Adrenal gland (tissue), 5 donors: ENCODE results near the gene PPP1R9B.

Experiments
- POLR2A ChIP-seq, 2 donors: fragments of 450-650 bp; IDR thresholded peaks; one replicate each; pipeline ENCODE4 v1.6.1; 2017; ENCODE audit warnings: antibody characterized with exemption in 2 of 2, mild to moderate bottlenecking in 2 of 2, moderate library complexity in 1 of 2
- TF ChIP-seq, protein P1 (sequence below), 6 experiments: fragments of 450-650 bp in 4 of 6; fragments of 200-600 bp in 2 of 6; sonication (generic) in 1 of 6; IDR thresholded peaks; 1 replicate in 5 of 6; 2 replicates in 1 of 6; pipeline versions ENCODE4 v1.5.1 to v1.8.0; 2016 to 2021; ENCODE audit warnings: antibody characterized with exemption in 6 of 6, mild to moderate bottlenecking in 2 of 6, moderate library complexity in 1 of 6
- donor health status: DM: no; HTN: no; CAD: no.

DNA sequence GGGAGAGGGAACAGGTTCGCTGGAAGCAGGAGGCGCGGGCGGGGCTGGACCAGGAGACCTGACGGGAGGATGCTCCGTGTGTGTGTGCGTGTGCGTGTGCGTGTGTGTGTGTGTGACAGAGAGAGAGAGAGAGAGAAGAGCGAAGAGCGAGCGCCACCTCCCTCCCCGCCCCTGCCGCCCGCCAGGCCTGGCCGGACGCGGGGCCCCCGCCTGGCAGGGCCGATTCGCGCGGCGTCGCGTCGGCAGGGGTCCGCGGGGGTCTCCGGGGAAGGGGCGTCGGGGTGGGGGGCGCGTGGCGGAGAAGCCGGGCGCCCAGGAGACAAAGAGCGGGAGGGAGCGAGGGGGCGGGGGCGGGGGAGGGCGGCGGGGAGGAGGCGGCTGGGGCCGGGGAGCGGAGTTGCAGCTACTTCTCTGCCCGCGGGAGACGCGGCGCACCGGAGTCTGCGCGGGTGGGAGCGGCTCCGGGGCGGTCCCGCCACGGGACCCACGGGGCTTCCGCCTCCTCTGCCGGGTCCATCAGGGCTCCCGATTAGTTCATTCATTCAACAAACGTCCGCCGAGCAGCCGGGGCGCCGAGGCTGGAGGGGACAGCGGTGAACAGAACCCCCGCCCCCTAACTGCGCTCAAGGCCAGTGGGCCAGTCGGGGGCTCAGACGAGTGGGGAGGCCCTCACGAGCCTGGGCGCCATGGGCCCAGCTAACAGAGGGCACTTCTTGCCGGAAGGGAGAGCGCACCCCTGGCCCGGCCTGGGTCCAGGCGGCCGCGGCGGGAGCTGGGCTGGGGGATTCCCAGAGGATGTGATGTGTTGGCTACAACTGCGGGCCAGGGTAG lies 20.5 kb downstream of the PPP1R9B start, which contains the start of gene SAMD14:
- TF ChIP-seq, protein P1, sequence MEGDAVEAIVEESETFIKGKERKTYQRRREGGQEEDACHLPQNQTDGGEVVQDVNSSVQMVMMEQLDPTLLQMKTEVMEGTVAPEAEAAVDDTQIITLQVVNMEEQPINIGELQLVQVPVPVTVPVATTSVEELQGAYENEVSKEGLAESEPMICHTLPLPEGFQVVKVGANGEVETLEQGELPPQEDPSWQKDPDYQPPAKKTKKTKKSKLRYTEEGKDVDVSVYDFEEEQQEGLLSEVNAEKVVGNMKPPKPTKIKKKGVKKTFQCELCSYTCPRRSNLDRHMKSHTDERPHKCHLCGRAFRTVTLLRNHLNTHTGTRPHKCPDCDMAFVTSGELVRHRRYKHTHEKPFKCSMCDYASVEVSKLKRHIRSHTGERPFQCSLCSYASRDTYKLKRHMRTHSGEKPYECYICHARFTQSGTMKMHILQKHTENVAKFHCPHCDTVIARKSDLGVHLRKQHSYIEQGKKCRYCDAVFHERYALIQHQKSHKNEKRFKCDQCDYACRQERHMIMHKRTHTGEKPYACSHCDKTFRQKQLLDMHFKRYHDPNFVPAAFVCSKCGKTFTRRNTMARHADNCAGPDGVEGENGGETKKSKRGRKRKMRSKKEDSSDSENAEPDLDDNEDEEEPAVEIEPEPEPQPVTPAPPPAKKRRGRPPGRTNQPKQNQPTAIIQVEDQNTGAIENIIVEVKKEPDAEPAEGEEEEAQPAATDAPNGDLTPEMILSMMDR (IDR thresholded peaks at IDR 0.05) = no peak
- no peak for TF ChIP-seq POLR2A (IDR thresholded peaks at IDR 0.05)
